ENCODE measurements around the gene FAM133A. TPM values are rescaled to one million over a fixed set of nuclear protein-coding genes. Genes with fewer than 3 reads are reported as not detected.

The FAM133A gene
- 1 to 10 TPM in 1 of 10 donors, under 1 TPM in 6, not detected in 3; 0.10 to 1.4 (median 0.32) TPM for total RNA-seq
- under 1 TPM; 0.01 to 0.29 TPM for polyA plus RNA-seq
- long read RNA-seq, donor 1, result 0 reads
- long read RNA-seq, donor 2, result 0 reads
- long read RNA-seq, donor 3, result 0 reads

- Histone ChIP-seq H3K4me3 (peak within 1 kb of the TSS; percentile 39 to 68 (median 61)), H3K36me3 (no peaks in the 10 kb centered on the region), H3K9me3 (no peaks in the 10 kb centered on the region), H3K27me3 (peaks cover 0 to 66% (median 0%) of the 10 kb centered on the region in 7 donors), H3K27ac (peak within 1 kb of the TSS in 7 of 10 donors; percentile 24 to 77 (median 64)), H3K4me1 (peaks cover 0 to 12% (median 0%) of the 10 kb centered on the region in 9 donors)
- ATAC-seq (peak; percentile 26 to 77 (median 61)), DNase-seq (peak in 1 of 2 donors; percentile 3)
- intact Hi-C loops (cut with DNase I), result no loop called here
- 0 to 1% methylated on average over 11 of the region's 11 CpGs for WGBS, 2 donors
- no peak for TF ChIP-seq CTCF (IDR thresholded peaks at IDR 0.05)
Measured at GRCh38 chrX:93673869-93674271, at the start of gene FAM133A. TSS of gene FAM133A (plus strand) at chrX:93674206. CDS start at chrX:93709420, 35,214 bp downstream.

GRCh38 chrX:93637591-93637990 lies 36.4 kb upstream of the FAM133A start:
- intact Hi-C loops (cut with DNase I), result no loop called here
- H3K9me3 ChIP-seq, result peaks cover 0 to 16% (median 0%) of the 10 kb centered on the region in 11 donors
- WGBS, 2 donors, result 81 to 96% methylated on average over 2 of the region's 2 CpGs

GRCh38 chrX:93649381-93649780 lies 24.6 kb upstream of the FAM133A start:
- no peak for DNase-seq
- H3K4me1 ChIP-seq, result no peaks in the 10 kb centered on the region
- H3K27ac ChIP-seq, result no peak overlapping the region
- H3K27me3 ChIP-seq, result peaks cover 0 to 8% (median 0%) of the 10 kb centered on the region in 7 donors
- ATAC-seq, result no peak
- H3K9me3 ChIP-seq, result peaks cover 0 to 15% (median 0%) of the 10 kb centered on the region in 11 donors
- H3K4me3 ChIP-seq, result no peak overlapping the region
- no peaks in the 10 kb centered on the region for H3K36me3 ChIP-seq
- 60 to 69% methylated on average over 1 of the region's 1 CpG for WGBS, 2 donors
- intact Hi-C loops (cut with DNase I), result no loop called here
- no peak for TF ChIP-seq CTCF (IDR thresholded peaks at IDR 0.05)

More at GRCh38 chrX:93637591-93637990, 36.4 kb upstream of the FAM133A start:
- TF ChIP-seq CTCF (IDR thresholded peaks at IDR 0.05), result no peak
- no peaks in the 10 kb centered on the region for H3K4me1 ChIP-seq
- no peaks in the 10 kb centered on the region for H3K36me3 ChIP-seq
- no peak for DNase-seq
- no peak for ATAC-seq
- H3K4me3 ChIP-seq, result no peak overlapping the region
- H3K27ac ChIP-seq, result no peak overlapping the region
- H3K27me3 ChIP-seq, result peaks cover 0 to 4% (median 0%) of the 10 kb centered on the region in 7 donors

- 90% methylated on average over 7 of the region's 7 CpGs for WGBS, 2 donors
- no peak for TF ChIP-seq CTCF (IDR thresholded peaks at IDR 0.05)
- intact Hi-C loops (cut with DNase I), result no loop called here
- no peaks in the 10 kb centered on the region for H3K4me1 ChIP-seq
- H3K9me3 ChIP-seq, result no peaks in the 10 kb centered on the region
- no peaks in the 10 kb centered on the region for H3K36me3 ChIP-seq
- H3K4me3 ChIP-seq, result no peak overlapping the region
- ATAC-seq, result no peak
- no peak for DNase-seq
- no peak overlapping the region for H3K27ac ChIP-seq
- H3K27me3 ChIP-seq, result peaks cover 0 to 4% (median 0%) of the 10 kb centered on the region in 7 donors
Measured at GRCh38 chrX:93660575-93660974, 13.4 kb upstream of the FAM133A start.
